Measurements from ENCODE around the gene SEMA6D. TPM values are rescaled to one million over a fixed set of nuclear protein-coding genes. Genes with fewer than 3 reads are reported as not detected.

Gene SEMA6D
- total RNA-seq, 4 donors from 2014 or later, result 6.3 to 22.0 (median 13.4) TPM

DNA sequence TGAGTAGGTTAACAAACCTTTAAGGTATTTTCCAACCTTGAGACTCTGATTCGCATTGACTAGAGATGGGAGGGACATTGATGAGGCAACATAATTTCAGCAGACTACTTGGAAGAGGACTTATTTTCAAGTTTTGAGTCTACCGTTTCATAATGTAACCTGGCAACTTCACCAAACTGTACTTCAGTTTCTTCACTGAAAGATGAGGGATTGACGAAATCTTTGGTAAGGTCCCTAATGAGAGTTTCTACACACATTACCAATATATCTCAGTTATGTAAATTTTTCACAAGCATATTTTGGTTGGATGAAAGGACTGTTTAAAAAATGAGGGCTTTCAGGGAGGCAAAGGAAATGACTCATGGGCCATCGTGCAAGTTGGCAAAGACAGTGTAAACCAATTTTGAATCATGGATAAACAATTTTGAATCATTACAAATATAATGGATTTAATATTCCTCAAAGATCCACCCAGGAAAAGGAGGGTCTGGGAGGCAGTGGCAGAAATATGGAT is 28.7 kb upstream of the SEMA6D start:
- Histone ChIP-seq H3K27ac (no peak overlapping the region), H3K36me3 (no peaks in the 10 kb centered on the region), H3K9me3 (no peaks in the 10 kb centered on the region), H3K4me3 (no peak overlapping the region), H3K4me1 (no peaks in the 10 kb centered on the region), H3K27me3 (no peaks in the 10 kb centered on the region)
- DNase-seq (ENCODE audit: low spot score in 2 of 2), result no peak
- TF ChIP-seq POLR2AphosphoS5 (IDR thresholded peaks at IDR 0.05), result no peak
- TF ChIP-seq, protein P1, sequence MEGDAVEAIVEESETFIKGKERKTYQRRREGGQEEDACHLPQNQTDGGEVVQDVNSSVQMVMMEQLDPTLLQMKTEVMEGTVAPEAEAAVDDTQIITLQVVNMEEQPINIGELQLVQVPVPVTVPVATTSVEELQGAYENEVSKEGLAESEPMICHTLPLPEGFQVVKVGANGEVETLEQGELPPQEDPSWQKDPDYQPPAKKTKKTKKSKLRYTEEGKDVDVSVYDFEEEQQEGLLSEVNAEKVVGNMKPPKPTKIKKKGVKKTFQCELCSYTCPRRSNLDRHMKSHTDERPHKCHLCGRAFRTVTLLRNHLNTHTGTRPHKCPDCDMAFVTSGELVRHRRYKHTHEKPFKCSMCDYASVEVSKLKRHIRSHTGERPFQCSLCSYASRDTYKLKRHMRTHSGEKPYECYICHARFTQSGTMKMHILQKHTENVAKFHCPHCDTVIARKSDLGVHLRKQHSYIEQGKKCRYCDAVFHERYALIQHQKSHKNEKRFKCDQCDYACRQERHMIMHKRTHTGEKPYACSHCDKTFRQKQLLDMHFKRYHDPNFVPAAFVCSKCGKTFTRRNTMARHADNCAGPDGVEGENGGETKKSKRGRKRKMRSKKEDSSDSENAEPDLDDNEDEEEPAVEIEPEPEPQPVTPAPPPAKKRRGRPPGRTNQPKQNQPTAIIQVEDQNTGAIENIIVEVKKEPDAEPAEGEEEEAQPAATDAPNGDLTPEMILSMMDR (IDR thresholded peaks at IDR 0.05), result no peak
- TF ChIP-seq EP300 (IDR thresholded peaks at IDR 0.05), result no peak
- no peak for TF ChIP-seq POLR2A (IDR thresholded peaks at IDR 0.05)
- 58% methylated on average over 4 of the region's 4 CpGs for WGBS

DNA sequence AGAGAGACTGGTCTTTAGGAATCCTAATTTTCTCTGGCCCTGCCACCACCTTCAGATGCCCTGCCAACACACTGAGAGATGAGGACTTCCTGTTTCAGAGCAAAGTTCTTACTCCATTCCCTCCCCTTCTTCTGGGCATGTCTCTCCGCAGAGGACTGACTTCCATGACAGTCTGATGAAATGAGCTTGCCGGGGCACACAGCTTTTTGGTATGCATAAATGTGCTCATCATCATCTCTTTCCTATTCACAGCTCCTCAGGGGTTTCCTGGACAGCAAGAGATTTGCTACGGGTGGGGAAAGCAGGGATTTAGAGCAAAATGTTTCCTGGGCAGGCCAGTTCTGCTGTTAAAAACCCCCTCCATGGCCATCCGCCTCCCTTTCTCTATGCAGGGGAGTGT is 27.6 kb upstream of the SEMA6D start:
- no peak for TF ChIP-seq EP300 (IDR thresholded peaks at IDR 0.05)
- TF ChIP-seq, protein P1 (IDR thresholded peaks at IDR 0.05), result no peak
- no peak for TF ChIP-seq POLR2AphosphoS5 (IDR thresholded peaks at IDR 0.05)
- TF ChIP-seq POLR2A (IDR thresholded peaks at IDR 0.05), result no peak
- Histone ChIP-seq H3K27me3 (no peaks in the 10 kb centered on the region), H3K4me3 (no peak overlapping the region), H3K27ac (no peak overlapping the region), H3K9me3 (no peaks in the 10 kb centered on the region), H3K4me1 (no peaks in the 10 kb centered on the region), H3K36me3 (no peaks in the 10 kb centered on the region)
- WGBS, result 71% methylated on average over 4 of the region's 4 CpGs
- DNase-seq (ENCODE audit: low spot score in 2 of 2), result no peak

DNA sequence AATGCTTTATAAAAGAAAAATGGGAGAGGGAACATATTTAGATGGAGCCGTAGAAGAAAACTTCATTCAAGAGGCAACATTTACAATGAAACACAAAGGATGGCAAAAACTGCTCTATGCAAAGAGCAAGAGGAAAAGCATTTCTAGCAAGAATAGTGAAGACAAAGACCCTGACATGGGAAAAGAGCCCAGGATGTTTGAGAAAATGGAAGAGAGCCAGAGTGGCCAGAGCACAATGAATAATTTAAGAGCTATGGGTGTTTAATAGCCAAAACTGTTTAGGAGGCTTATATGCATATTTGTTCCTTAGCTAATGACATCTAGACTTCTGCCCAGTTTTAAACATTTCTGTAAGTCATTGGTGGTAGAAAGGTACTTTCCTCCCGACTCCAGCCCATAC is 25.4 kb upstream of the SEMA6D start:
- no peak overlapping the region for H3K4me3 ChIP-seq
- no peaks in the 10 kb centered on the region for H3K4me1 ChIP-seq
- DNase-seq (ENCODE audit: low spot score in 2 of 2), result no peak
- H3K36me3 ChIP-seq, result no peaks in the 10 kb centered on the region
- TF ChIP-seq POLR2A (IDR thresholded peaks at IDR 0.05) (no peak), POLR2AphosphoS5 (IDR thresholded peaks at IDR 0.05) (no peak), EP300 (IDR thresholded peaks at IDR 0.05) (no peak)
- TF ChIP-seq, protein P1 (IDR thresholded peaks at IDR 0.05), result no peak
- no peaks in the 10 kb centered on the region for H3K9me3 ChIP-seq
- no peak overlapping the region for H3K27ac ChIP-seq
- H3K27me3 ChIP-seq, result no peaks in the 10 kb centered on the region
- WGBS, result 86% methylated on average over 2 of the region's 2 CpGs

GRCh38 chr15:47696351-47696750 is 21.0 kb upstream of the SEMA6D start:
- Histone ChIP-seq H3K9me3 (no peaks in the 10 kb centered on the region), H3K4me1 (no peaks in the 10 kb centered on the region), H3K27ac (no peak overlapping the region), H3K4me3 (no peak overlapping the region), H3K36me3 (no peaks in the 10 kb centered on the region), H3K27me3 (no peaks in the 10 kb centered on the region)
- no peak for DNase-seq (ENCODE audit: low spot score in 2 of 2)
- TF ChIP-seq POLR2A (IDR thresholded peaks at IDR 0.05), result no peak
- TF ChIP-seq POLR2AphosphoS5 (IDR thresholded peaks at IDR 0.05), result no peak
- TF ChIP-seq EP300 (IDR thresholded peaks at IDR 0.05), result no peak
- TF ChIP-seq, protein P1 (IDR thresholded peaks at IDR 0.05), result no peak
- 76% methylated on average over 2 of the region's 2 CpGs for WGBS

DNA sequence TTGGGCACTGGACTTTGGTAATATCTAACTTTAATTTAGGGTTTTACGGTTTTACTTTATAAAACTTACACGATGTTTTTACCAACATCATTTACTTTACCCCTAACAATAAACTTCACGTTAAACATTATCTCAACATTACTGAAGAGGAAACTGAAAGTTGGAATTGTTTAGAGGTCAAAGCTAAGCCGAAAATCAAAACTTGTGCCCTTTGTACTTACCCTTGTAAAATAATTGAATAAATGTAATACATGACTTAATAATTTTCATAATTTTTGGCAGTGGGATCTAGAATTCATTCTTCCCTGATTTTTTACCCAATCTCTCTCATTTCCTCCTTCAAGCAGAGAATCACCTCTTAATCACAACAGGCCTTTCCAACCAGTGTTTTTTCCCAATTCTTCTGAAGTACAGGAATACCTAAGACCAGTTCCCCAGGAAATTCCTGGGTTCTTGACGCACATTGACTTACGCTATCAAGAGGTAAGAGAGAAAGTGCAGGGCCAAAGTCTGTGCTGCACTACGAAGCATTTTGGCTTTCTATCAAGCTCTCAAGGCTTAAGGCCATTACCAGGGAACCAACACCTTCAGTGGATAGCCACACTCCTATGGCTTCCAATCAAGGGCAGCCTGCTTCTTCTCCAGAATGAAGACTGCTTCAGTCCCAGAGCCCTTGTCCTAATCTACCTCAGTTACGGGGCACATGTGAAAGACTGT is 11.9 kb upstream of the SEMA6D start:
- Histone ChIP-seq H3K27ac (no peak overlapping the region), H3K4me1 (no peaks in the 10 kb centered on the region), H3K9me3 (no peaks in the 10 kb centered on the region), H3K4me3 (no peak overlapping the region), H3K27me3 (no peaks in the 10 kb centered on the region), H3K36me3 (no peaks in the 10 kb centered on the region)
- 94% methylated on average over 8 of the region's 8 CpGs for WGBS
- DNase-seq (ENCODE audit: low spot score in 2 of 2), result no peak
- TF ChIP-seq EP300 (IDR thresholded peaks at IDR 0.05), result no peak
- no peak for TF ChIP-seq POLR2A (IDR thresholded peaks at IDR 0.05)
- TF ChIP-seq, protein P1 (IDR thresholded peaks at IDR 0.05), result no peak
- no peak for TF ChIP-seq POLR2AphosphoS5 (IDR thresholded peaks at IDR 0.05)

All from suprapubic skin (tissue), 4 donors.